Measurements from ENCODE around the gene BPIFB6.

- TF ChIP-seq CTCF (IDR thresholded peaks at IDR 0.05; ENCODE audit: low read length), result no peak
- no peak for TF ChIP-seq EZH2 (optimal IDR thresholded peaks at IDR 0.05; ENCODE audit: low read depth, low read length)
- TF ChIP-seq EZH2phosphoT487 (IDR thresholded peaks at IDR 0.05; ENCODE audit: low read length), result no peak
Measured at GRCh38 chr20:33027769-33028751, 3.4 kb upstream of the BPIFB6 start.

All from MM.1S (cell line).